OCI-LY7 (cell line): ENCODE results near the gene FAM78B.

ENCODE experiments used
- CTCF ChIP-seq: fragments of 200-600 bp; sonication (generic); conservative IDR thresholded peaks from 2 replicates; pipeline ENCODE4 v1.5.1; 2014; ENCODE audit warnings: mild to moderate bottlenecking, antibody characterized with exemption, low read length, moderate library complexity, mixed read lengths
- EZH2phosphoT487 ChIP-seq: fragments of 200-600 bp; sonication (generic); IDR thresholded peaks from 2 replicates; pipeline ENCODE4 v1.6.1; 2018; ENCODE audit warnings: low read depth, borderline replicate concordance, mild to moderate bottlenecking, mixed run types, antibody characterized with exemption, low read length, moderate library complexity, mixed read lengths

DNA sequence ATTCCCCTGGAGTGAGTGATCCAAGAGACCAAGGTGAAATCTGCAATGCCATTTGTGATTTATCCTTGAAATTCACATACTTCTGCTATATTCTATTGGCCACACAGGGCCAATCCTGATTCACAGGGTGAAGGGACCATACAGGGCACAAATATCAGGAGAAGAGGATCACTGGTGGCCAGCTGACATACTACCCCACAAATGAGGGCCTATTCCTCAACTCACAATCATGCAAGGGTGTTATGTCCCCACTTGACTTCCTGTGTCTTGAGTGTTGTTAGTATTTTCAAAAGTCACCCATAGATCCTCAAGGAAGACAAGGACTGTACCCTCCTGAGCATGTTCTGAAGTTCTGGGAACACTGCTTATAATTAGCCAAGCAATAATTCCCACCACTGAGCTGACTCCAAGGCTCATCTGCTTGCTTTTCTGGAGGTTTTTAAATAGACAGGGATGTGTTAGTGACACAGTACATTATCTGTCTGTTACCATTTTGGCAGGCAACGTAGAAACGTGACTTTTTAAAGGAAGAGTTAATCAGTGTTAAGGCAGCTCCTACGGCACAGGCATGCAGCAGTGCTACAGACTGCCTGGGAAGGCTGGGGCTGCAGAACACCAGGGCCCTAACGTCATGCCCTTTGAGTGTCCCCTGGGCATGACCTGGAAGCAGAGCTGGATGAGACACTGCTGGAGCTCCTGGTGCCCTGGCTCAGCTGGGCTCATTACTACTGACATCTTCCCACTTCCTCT, 137.4 kb downstream of the FAM78B start:
- TF ChIP-seq CTCF (no peak), EZH2phosphoT487 (no peak)
